Kidney epithelial cell (primary cell): Measurements from ENCODE around the gene CTSL. TPM values are rescaled to one million over a fixed set of nuclear protein-coding genes. Genes with fewer than 3 reads are reported as not detected.
A peak's percentile ranks its signal among the peaks of the same experiment; 100 is the strongest.

Source experiments
- DNase-seq: peaks from one replicate; pipeline ENCODE4 v3.0.0-alpha.2; 2010; ENCODE audit warnings: low read depth
- H3K27me3 ChIP-seq: 2 replicates; pipeline ENCODE4 v1.6.0; 2011; ENCODE audit warnings: low read length; ENCODE audit not compliant: control insufficient read depth, insufficient read depth
- H3K36me3 ChIP-seq: 2 replicates; pipeline ENCODE4 v1.5.1; 2011; ENCODE audit warnings: low read length; ENCODE audit not compliant: control insufficient read depth, insufficient read depth
- H3K4me3 ChIP-seq: 2 replicates; pipeline ENCODE4 v1.5.1; 2011; ENCODE audit warnings: low read depth, mild to moderate bottlenecking, control low read depth, low read length
- total RNA-seq: library from RNA; depleted of rRNA; stranded (reverse); fragments of >200 nt; gene quantifications from 2 replicates; pipeline ENCODE4 v1.2.3, GENCODE V29; 2015
- TF ChIP-seq, protein P1 (sequence below): IDR thresholded peaks from 2 replicates; pipeline ENCODE4 v1.5.1; 2011; ENCODE audit warnings: mild to moderate bottlenecking, moderate library complexity, low read length, control low read depth, inconsistent platforms; ENCODE audit not compliant: insufficient read depth, poor library complexity, severe bottlenecking

Gene CTSL
- total RNA-seq, 1 donor from 2014 or later: 117 TPM

DNA sequence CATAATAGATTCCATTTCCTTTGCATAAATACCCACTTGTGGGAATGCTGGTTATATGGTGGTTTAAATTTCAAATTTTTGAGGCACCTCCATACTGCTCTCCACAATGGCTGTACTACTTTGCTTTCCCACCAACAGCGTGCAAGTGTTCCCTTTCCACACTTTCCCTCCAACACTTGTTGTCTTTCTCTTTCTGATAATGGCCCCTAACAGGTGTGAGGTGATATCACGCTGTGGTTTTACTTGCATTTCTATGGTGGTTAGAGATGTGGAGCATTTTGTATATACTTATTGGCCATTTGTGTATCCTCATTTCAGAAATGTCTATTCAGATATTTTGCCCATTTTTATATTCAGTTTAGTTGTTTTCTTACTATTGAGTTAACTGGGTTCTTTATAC, 34.6 kb downstream of the CTSL start:
- Histone ChIP-seq H3K4me3 (no peak overlapping the region), H3K27me3 (no peaks in the 10 kb centered on the region), H3K36me3 (no peaks in the 10 kb centered on the region)
- TF ChIP-seq, protein P1, sequence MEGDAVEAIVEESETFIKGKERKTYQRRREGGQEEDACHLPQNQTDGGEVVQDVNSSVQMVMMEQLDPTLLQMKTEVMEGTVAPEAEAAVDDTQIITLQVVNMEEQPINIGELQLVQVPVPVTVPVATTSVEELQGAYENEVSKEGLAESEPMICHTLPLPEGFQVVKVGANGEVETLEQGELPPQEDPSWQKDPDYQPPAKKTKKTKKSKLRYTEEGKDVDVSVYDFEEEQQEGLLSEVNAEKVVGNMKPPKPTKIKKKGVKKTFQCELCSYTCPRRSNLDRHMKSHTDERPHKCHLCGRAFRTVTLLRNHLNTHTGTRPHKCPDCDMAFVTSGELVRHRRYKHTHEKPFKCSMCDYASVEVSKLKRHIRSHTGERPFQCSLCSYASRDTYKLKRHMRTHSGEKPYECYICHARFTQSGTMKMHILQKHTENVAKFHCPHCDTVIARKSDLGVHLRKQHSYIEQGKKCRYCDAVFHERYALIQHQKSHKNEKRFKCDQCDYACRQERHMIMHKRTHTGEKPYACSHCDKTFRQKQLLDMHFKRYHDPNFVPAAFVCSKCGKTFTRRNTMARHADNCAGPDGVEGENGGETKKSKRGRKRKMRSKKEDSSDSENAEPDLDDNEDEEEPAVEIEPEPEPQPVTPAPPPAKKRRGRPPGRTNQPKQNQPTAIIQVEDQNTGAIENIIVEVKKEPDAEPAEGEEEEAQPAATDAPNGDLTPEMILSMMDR: no peak
- no peak for DNase-seq

DNA sequence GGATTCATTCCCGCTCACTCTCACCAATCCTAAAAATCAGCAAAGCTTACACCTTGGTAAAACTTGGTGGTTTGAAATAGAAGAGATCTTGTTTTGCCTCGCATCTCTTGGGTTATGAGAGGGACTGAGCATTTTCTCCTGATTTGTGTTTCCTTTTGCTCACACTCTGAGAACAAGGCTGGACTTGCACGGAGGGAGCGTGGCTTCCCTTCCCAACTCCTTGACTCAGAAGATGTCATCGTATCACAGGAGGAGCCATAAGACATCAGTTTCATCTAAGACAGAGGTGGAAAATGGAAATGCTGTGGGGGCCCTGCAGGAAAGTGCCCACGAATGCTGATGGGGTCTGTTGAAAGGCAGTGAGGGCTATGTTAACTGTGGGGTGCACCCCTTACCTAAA, 37.4 kb downstream of the CTSL start:
- DNase-seq: no peak
- no peaks in the 10 kb centered on the region for H3K36me3 ChIP-seq
- H3K4me3 ChIP-seq: no peak overlapping the region
- H3K27me3 ChIP-seq: no peaks in the 10 kb centered on the region
- TF ChIP-seq, protein P1: no peak

DNA sequence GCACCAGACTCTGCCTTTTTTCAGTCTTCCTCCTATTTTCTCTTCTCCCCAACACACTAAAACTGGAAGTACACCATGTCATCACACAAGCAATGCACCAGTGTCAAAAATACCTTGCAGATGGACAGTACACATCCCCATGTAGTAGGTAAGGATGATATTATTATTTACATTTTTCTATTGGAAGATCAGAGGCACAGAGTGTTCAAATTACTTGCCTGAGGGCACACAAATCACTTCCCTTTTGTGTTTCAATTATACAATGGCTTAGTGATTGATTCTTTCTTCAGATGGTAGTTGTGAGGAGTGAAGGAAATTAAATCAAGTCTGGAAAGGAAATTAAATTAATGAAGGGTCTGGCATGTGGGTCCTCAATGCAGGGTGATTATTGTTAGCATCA, 39.6 kb downstream of the CTSL start:
- no peaks in the 10 kb centered on the region for H3K36me3 ChIP-seq
- TF ChIP-seq, protein P1: no peak
- no peak for DNase-seq

GRCh38 chr9:87766697-87767096, 40.8 kb downstream of the CTSL start:
- no peak overlapping the region for H3K4me3 ChIP-seq

More for the DNA sequence above, 39.6 kb downstream of the CTSL start:
- Histone ChIP-seq H3K27me3 (no peaks in the 10 kb centered on the region), H3K4me3 (no peak overlapping the region)

DNA sequence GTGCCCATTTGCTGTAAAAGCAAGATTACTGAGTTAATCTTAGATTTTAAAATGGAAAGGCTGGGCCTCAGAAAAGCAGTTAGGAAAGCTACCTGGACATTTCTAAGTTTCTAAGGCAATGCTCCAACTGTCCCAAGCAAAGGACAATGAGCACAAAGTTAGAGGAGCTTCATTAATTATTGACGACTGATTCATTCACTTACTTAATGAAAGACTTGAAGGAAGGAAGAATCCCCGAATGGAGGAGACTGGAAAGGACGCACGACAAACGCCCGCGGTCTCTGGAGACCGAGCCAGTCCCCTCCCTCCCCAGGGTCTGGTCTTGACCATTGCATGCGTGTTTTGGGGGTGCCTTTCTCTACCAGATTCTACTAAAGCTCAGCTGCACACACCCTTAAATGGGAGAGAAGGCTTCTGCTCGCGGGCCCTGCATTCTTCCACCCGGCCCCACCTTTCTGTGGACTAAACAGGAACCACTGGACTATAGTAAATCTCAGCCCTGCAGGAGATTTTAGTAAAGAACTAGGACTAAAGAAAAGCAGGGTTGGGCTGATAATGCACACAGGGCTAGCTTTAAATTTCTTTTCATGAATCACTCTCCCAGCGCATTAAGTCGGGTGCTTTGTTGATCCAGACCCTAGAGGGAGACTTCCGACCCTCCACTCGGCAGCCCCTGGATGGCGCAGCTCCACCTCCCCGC, 44.8 kb downstream of the CTSL start:
- TF ChIP-seq, protein P1: no peak

More at GRCh38 chr9:87766697-87767096, 40.8 kb downstream of the CTSL start:
- H3K36me3 ChIP-seq: no peaks in the 10 kb centered on the region
- TF ChIP-seq, protein P1: no peak
- no peaks in the 10 kb centered on the region for H3K27me3 ChIP-seq
- DNase-seq: peak; percentile 35

More for the DNA sequence above, 44.8 kb downstream of the CTSL start:
- Histone ChIP-seq H3K27me3 (no peaks in the 10 kb centered on the region), H3K36me3 (no peaks in the 10 kb centered on the region), H3K4me3 (no peak overlapping the region)
- no peak for DNase-seq
